GM23248 (cell line): ENCODE data around the gene AOPEP. TPM values are rescaled to one million over a fixed set of nuclear protein-coding genes. Genes with fewer than 3 reads are reported as not detected.
A peak's percentile ranks its signal among the peaks of the same experiment; 100 is the strongest.

Experiments used
- DNase-seq: peaks from one replicate; pipeline ENCODE4 v3.0.0-alpha.2; 2015
- H2AFZ ChIP-seq: fragments of 200-600 bp; sonication (generic); 2 replicates; pipeline ENCODE4 v1.6.1; 2016; ENCODE audit warnings: antibody characterized with exemption
- H3F3A ChIP-seq: fragments of 200-600 bp; sonication (generic); 2 replicates; pipeline ENCODE4 v1.6.1; 2016; ENCODE audit warnings: mild to moderate bottlenecking, antibody characterized with exemption, mixed run types; ENCODE audit not compliant: insufficient read depth
- H3K27ac ChIP-seq: fragments of 200-600 bp; sonication (generic); 2 replicates; pipeline ENCODE4 v1.5.1; 2016; ENCODE audit warnings: mild to moderate bottlenecking
- H3K27me3 ChIP-seq: fragments of 200-600 bp; sonication (generic); replicated peaks from 2 replicates; pipeline ENCODE4 v1.6.1; 2016; ENCODE audit warnings: mild to moderate bottlenecking; ENCODE audit not compliant: insufficient read depth
- H3K36me3 ChIP-seq: fragments of 200-600 bp; sonication (generic); 2 replicates; pipeline ENCODE4 v1.6.1; 2016; ENCODE audit warnings: low read depth, mild to moderate bottlenecking
- H3K4me1 ChIP-seq: fragments of 200-600 bp; sonication (generic); 2 replicates; pipeline ENCODE4 v1.6.1; 2016; ENCODE audit warnings: mild to moderate bottlenecking; ENCODE audit not compliant: insufficient read depth
- H3K4me2 ChIP-seq: fragments of 200-600 bp; sonication (generic); one replicate; pipeline ENCODE4 v1.6.1; 2016; ENCODE audit warnings: mild to moderate bottlenecking; ENCODE audit not compliant: unreplicated experiment
- H3K4me3 ChIP-seq: fragments of 200-600 bp; sonication (generic); 2 replicates; pipeline ENCODE4 v1.5.1; 2016; ENCODE audit warnings: mild to moderate bottlenecking
- H3K79me2 ChIP-seq: fragments of 200-600 bp; sonication (generic); 2 replicates; pipeline ENCODE4 v1.6.1; 2016; ENCODE audit warnings: mild to moderate bottlenecking; ENCODE audit not compliant: insufficient read depth
- H3K9ac ChIP-seq: fragments of 200-600 bp; sonication (generic); 2 replicates; pipeline ENCODE4 v1.6.1; 2016; ENCODE audit warnings: mild to moderate bottlenecking
- H3K9me2 ChIP-seq: fragments of 200-600 bp; sonication (generic); 2 replicates; pipeline ENCODE4 v1.6.1; 2016; ENCODE audit warnings: mixed run types, mild to moderate bottlenecking, moderate library complexity; ENCODE audit not compliant: insufficient read depth
- H3K9me3 ChIP-seq: fragments of 200-600 bp; sonication (generic); one replicate; pipeline ENCODE4 v1.6.1; 2017; ENCODE audit warnings: low read depth
- H4K20me1 ChIP-seq: fragments of 200-600 bp; sonication (generic); 2 replicates; pipeline ENCODE4 v1.6.0; 2016; ENCODE audit not compliant: insufficient read depth
- EZH2 ChIP-seq: fragments of 200-600 bp; sonication (generic); IDR thresholded peaks from 2 replicates; pipeline ENCODE4 v1.6.1; 2018; ENCODE audit warnings: antibody characterized with exemption, mild to moderate bottlenecking; ENCODE audit not compliant: insufficient read depth, poor library complexity, severe bottlenecking
- EZH2phosphoT487 ChIP-seq: fragments of 200-600 bp; sonication (generic); IDR thresholded peaks from 2 replicates; pipeline ENCODE4 v1.6.1; 2018; ENCODE audit warnings: antibody characterized with exemption, moderate library complexity, mild to moderate bottlenecking, low read depth; ENCODE audit not compliant: insufficient read depth
- WGBS, 2 experiments: methylation state at CpG; one replicate each; pipeline ENCODE4 v1.1.6; 2015 to 2017; ENCODE audit warnings: low lambda C conversion rate in 2 of 2, low coverage in 1 of 2; ENCODE audit errors: missing lambda C conversion rate in 2 of 2; 5-methylcytosine and 5-hydroxymethylcytosine counted together
- in situ Hi-C: fragments of 300-500 bp; cut with MboI; formaldehyde crosslinking; loops from 2 replicates; pipeline ENCODE4 v1.15.0; 2020
- polyA plus RNA-seq: library from polyadenylated mRNA; unstranded; fragments of >200 nt; fragmentation: Nextera tagmentation; extraction: Ambion mirVana; gene quantifications from 2 replicates; pipeline ENCODE4 v1.2.1, GENCODE V29; 2016
- total RNA-seq: library from RNA; depleted of rRNA; stranded (reverse); fragments of >200 nt; shearing (Covaris generic); gene quantifications from 2 replicates; pipeline ENCODE4 v1.2.3, GENCODE V29; 2014

Gene AOPEP
- total and polyA plus RNA-seq, 2 experiments from 2014 or later = 90.0 to 120 TPM

- no peak overlapping the region for H3K9ac ChIP-seq
- peaks cover 14% of the 10 kb centered on the region; the same call in 1 of the 2 replicates for H3F3A ChIP-seq
- no peak overlapping the region for H3K27ac ChIP-seq
- no peaks in the 10 kb centered on the region for H3K9me2 ChIP-seq
- no peak overlapping the region for H3K4me2 ChIP-seq
- no peaks in the 10 kb centered on the region for H3K36me3 ChIP-seq
- H4K20me1 ChIP-seq = no peaks in the 10 kb centered on the region
- no peak for DNase-seq
- H2AFZ ChIP-seq = no peak overlapping the region
- no peak overlapping the region for H3K4me3 ChIP-seq
- no peaks in the 10 kb centered on the region for H3K79me2 ChIP-seq
- H3K9me3 ChIP-seq = no peaks in the 10 kb centered on the region
- WGBS, 2 experiments = 84 to 85% methylated on average over 9 of the region's 9 CpGs
- TF ChIP-seq EZH2 = no peak
- TF ChIP-seq EZH2phosphoT487 = no peak
- peaks cover 38% of the 10 kb centered on the region for H3K4me1 ChIP-seq
- H3K27me3 ChIP-seq = no peaks in the 10 kb centered on the region
- in situ Hi-C loops = loop anchor here (25.0 kb wide), 1 partner anchor 213 kb away; no protein-coding TSS in a partner anchor
These were observed 73.2 kb downstream of the AOPEP start for GRCh38 chr9:94799578-94800264.

GRCh38 chr9:94800424-94801117 lies 74.1 kb downstream of the AOPEP start:
- H3K9ac ChIP-seq = no peak overlapping the region
- no peak overlapping the region; the same call in 1 of the 2 replicates for H3K27ac ChIP-seq
- no peaks in the 10 kb centered on the region for H3K9me2 ChIP-seq
- no peak for TF ChIP-seq EZH2
- TF ChIP-seq EZH2phosphoT487 = no peak
- peaks cover 45% of the 10 kb centered on the region for H3K4me1 ChIP-seq
- H3K4me2 ChIP-seq = no peak overlapping the region
- H3K9me3 ChIP-seq = no peaks in the 10 kb centered on the region
- no peaks in the 10 kb centered on the region for H3K36me3 ChIP-seq
- H3K27me3 ChIP-seq = no peaks in the 10 kb centered on the region
- peaks cover 22% of the 10 kb centered on the region for H3F3A ChIP-seq
- no peak overlapping the region for H2AFZ ChIP-seq
- no peaks in the 10 kb centered on the region for H3K79me2 ChIP-seq
- H3K4me3 ChIP-seq = no peak overlapping the region
- WGBS, 2 experiments = 50% methylated on average over 8 of the region's 8 CpGs
- in situ Hi-C loops = no loop called here
- no peaks in the 10 kb centered on the region for H4K20me1 ChIP-seq
- DNase-seq = peak; percentile 41

DNA sequence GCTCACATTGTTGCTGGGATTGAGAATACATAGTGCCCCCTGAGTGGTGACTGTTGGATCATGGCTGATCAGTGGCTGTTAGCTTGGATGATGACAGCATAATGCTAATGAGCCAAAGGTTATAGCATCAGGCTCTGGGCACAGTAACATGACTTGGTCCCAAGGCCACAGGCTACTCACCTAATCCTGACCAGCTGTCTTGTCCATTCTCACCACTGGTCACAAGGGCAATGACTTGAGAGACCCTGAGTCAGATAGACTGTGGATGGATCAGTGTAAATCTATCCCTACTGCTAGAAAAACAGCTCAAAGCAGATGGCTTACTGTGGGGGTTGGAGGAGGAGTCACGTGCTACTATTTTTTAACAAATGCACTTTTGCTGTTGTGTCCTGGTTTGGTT lies 74.7 kb downstream of the AOPEP start:
- H3K4me2 ChIP-seq = no peak overlapping the region
- peak overlapping the region; percentile 36; the same call in 1 of the 2 replicates for H3K27ac ChIP-seq

DNA sequence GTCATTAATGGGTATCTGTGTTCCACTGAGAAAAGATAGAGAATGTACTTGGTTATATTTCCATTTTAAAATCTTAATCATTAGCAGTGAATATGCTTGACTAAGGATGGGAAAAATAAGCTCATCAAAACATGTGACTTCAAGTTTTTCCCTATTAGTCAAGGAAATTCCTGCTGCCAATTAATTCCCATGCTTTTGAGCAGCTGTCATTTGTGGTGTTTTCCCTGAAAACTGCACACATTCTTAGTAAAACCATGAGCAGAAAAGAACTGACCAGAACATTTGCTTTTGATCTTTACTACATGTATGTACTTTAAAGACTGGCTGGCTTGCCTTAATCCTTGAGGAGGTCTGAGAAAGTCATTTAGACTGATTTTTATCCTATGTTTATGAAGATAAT lies 75.2 kb downstream of the AOPEP start:
- H3K9ac ChIP-seq = no peak overlapping the region
- peak overlapping the region; percentile 20 for H3K4me2 ChIP-seq
- peaks cover 31% of the 10 kb centered on the region for H3F3A ChIP-seq
- H3K36me3 ChIP-seq = no peaks in the 10 kb centered on the region
- no peaks in the 10 kb centered on the region for H3K27me3 ChIP-seq
- H3K79me2 ChIP-seq = no peaks in the 10 kb centered on the region
- in situ Hi-C loops = no loop called here
- peak; percentile 63 for DNase-seq
- no peak overlapping the region for H3K4me3 ChIP-seq
- no peaks in the 10 kb centered on the region for H3K9me3 ChIP-seq
- H2AFZ ChIP-seq = no peak overlapping the region
- TF ChIP-seq EZH2 (no peak), EZH2phosphoT487 (no peak)
- peaks cover 55% of the 10 kb centered on the region for H3K4me1 ChIP-seq
- peak overlapping the region; percentile 36 for H3K27ac ChIP-seq
- no peaks in the 10 kb centered on the region for H4K20me1 ChIP-seq
- H3K9me2 ChIP-seq = no peaks in the 10 kb centered on the region

More for the DNA sequence above, 74.7 kb downstream of the AOPEP start:
- peak; percentile 38 for DNase-seq
- peaks cover 27% of the 10 kb centered on the region for H3F3A ChIP-seq
- in situ Hi-C loops = no loop called here
- H3K4me3 ChIP-seq = no peak overlapping the region
- no peaks in the 10 kb centered on the region for H3K79me2 ChIP-seq
- TF ChIP-seq EZH2phosphoT487 (no peak), EZH2 (no peak)
- no peak overlapping the region for H3K9ac ChIP-seq
- no peak overlapping the region for H2AFZ ChIP-seq
- H3K9me2 ChIP-seq = no peaks in the 10 kb centered on the region
- no peaks in the 10 kb centered on the region for H4K20me1 ChIP-seq
- H3K27me3 ChIP-seq = no peaks in the 10 kb centered on the region
- WGBS, 2 experiments = 52 to 54% methylated on average over 1 of the region's 1 CpG
- H3K36me3 ChIP-seq = no peaks in the 10 kb centered on the region
- no peaks in the 10 kb centered on the region for H3K9me3 ChIP-seq
- H3K4me1 ChIP-seq = peaks cover 51% of the 10 kb centered on the region
